Activated T-cell treated with anti-CD3 and anti-CD28 coated beads, Interleukin-2, amount 50 U/mL, for 1 hour (primary cell): ENCODE measurements around the gene C19orf53.

ENCODE experiments used
- DNase-seq: peaks from one replicate; pipeline ENCODE4 v3.0.0-alpha.2; 2020

The C19orf53 gene

DNA sequence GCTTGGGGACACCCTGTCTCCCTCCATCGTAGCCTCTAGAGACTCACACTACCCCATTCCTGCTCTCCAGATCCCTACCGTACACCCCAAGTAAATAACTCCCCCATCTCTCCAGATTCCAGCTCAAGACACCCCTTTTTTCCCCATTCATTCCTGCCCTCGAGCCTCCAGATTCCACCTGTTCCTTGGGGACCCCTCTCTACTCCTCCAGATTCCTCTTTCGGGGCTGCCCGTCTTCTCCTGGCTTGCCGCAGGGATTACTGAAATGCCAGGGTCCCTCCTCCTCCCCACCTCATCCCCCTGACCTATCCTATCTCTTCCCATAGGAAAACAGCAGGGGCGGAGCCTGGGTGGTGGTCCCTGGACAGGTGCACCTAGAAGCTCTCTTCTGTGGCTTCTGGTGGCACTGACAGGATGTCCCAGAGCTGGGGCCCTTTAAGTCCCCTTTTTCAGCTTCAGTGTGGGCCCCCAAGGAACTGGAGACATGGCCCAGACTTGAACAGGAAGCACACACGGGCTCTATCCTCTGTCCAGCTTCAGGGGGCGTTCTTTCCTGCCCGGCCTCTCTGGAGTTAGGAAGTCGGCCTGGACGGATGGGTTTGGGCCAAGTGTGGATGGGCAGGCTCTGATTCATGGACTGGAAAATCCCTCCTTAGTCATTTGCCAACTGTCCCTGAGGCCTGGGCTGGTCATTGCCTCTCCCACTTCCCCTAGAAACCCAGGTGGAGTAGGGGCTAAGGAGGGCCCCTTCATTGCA is 22.2 kb downstream of the C19orf53 start:
- DNase-seq: no peak

GRCh38 chr19:13797058-13797440 is 22.8 kb downstream of the C19orf53 start:
- DNase-seq: no peak

GRCh38 chr19:13797870-13798269 is 23.6 kb downstream of the C19orf53 start:
- DNase-seq: no peak

DNA sequence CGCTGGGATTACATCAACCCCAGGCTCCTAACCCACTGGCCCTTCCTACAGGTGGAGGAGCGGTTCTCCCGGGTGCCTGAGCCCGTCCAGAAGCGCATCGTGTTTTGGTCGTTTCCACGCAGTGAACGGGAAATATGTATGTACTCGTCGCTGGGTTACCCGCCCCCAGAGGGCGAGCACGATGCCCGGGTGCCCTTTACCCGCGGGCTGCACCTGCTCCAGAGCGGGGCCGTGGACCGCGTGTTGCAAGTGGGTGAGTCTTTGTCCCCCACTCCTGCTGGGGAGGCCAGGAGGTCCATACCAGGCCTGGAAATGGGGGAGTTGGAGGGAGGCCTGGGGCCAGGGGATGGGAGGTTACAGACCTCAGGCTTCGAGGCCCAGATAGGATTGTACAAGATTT is 25.4 kb downstream of the C19orf53 start:
- no peak for DNase-seq

- DNase-seq: no peak
Observed at GRCh38 chr19:13803038-13803437, 28.8 kb downstream of the C19orf53 start.

GRCh38 chr19:13804830-13805683 is 30.8 kb downstream of the C19orf53 start:
- no peak for DNase-seq

GRCh38 chr19:13806728-13807127 is 32.5 kb downstream of the C19orf53 start:
- DNase-seq: no peak

DNA sequence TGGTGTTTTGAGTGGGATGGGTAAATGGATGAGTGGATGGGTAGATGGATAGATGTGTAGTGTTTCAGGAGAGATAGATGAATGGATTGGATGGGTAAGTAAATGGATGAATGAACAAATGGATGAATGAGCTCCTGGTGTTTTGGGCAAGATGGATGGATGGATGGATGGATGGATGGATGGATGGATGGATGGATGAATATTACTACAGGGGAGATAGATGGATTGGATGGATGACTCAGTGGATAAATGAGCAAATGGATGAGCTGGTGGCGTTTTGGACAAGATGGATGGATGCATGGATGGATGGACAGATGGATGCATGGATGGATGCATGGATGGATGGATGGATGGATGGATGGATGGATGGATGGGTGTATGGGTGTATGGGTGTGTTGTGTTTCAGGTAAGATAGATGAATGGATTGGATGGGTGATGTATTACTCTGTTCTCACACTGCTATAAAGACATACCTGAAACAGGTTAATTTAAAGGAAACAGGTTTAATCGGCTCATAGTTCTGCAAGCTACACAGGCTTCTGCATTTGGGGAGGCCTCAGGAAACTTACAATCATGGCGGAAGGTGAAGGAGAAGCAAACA is 33.3 kb downstream of the C19orf53 start:
- DNase-seq: no peak

- no peak for DNase-seq
Observed at GRCh38 chr19:13808856-13809255, 34.6 kb downstream of the C19orf53 start.

DNA sequence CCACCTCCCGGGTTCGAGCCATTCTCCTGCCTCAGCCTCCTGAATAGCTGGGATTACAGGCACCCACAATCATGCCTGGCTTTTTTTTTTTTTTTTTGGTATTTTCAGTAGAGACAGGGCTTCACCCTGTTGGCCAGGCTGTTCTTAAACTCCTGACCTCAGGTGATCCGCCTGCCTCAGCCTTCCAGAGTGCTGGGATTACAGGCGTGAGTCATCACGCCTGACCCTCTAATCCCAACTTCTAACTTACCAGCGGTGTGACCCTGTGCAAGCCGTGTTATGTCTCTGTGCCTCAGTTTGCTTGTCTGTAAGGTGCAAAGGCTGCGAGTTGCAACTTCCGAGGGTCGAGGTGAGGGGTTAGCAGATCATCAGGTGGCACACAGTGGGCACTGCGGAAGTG is 38.3 kb downstream of the C19orf53 start:
- DNase-seq: no peak

GRCh38 chr19:13813147-13813546 is 38.9 kb downstream of the C19orf53 start:
- DNase-seq: no peak

DNA sequence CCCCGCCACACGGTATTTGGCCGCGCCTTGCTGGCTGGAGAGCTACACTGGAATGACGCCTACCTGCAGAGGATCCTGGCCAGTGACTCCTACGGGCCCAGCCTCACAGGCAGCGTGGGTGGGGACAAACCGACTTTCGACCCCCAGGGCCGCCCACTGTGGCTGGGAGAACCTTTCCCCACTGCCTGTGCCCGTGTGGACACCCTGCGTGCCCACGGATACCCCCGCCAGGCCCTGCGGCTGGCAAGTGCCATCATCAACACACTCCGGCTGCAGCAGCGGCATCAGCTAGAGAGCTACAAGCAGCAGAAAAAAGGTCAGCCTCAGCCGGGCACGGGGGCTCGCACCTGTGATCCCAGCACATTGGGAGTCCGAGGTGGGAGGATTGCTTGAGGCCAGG is 40.3 kb downstream of the C19orf53 start:
- no peak for DNase-seq

DNA sequence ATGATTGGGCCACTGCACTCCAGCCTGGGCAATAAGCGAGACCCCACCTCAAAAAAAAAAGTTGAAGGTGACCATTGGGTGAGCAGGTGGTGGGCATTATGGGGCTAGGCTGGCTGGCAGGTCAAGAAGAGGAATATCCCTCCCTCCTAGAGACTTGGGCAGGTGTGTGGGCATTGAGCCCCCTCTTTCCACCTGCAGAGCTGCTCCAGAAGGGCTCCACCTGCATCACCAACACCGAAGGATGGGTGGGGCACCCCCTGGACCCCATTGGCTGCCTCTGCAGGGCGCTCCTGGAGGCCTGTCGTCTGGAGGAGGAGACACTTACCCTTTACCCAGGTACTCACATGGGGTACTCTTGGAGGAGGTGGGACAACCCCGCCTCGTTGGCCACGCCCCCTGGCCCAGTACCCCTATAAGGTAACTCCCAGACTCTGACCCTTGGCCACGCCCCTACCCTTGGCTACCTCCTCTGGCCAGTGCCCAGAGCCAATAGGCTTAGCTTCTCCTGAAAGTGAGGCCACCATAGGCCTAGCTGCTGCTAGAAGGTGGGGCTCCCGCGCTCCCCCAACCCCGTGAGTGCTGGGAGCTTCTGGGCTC is 42.9 kb downstream of the C19orf53 start:
- DNase-seq: no peak

DNA sequence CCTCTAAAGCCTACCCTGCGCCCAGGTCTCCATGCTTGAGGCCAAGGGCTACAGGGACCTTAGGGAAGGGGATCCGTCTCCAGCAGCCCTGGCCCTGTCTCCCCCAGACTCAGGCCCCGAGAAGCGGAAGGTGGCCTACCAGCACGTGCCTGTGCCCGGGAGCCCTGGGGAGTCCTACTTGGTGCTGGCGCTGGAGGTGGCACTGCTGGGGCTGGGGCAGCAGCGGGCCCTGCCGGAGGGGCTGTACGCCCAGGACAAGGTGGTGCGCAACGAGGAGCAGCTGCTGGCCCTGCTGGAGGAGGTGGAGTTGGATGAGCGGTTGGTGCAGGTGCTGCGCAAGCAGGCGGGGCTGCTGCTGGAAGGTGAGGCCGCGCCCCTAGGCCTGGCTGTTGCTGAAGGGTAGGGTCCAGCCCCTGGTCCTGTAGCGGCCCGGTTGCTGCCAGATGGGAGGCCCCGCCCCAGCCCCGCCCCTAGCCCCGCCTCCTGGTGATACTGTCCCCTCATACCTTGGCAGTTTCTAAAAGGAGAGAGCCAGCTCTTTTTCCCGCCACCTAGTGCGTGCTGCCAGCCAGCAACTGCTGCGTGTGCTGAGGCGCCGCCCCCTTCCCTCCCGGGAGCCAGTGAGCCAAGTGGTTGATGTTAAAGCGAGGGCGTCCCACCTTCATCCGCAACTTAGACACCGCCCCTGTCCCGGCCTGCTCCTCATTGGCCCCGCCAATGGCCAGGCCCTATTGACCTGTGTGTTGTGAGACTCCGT is 43.5 kb downstream of the C19orf53 start:
- DNase-seq: peak; percentile 58

GRCh38 chr19:13819238-13819637 is 45.0 kb downstream of the C19orf53 start:
- DNase-seq: no peak

- no peak for DNase-seq
Observed at GRCh38 chr19:13821292-13821691, 47.0 kb downstream of the C19orf53 start.

DNA sequence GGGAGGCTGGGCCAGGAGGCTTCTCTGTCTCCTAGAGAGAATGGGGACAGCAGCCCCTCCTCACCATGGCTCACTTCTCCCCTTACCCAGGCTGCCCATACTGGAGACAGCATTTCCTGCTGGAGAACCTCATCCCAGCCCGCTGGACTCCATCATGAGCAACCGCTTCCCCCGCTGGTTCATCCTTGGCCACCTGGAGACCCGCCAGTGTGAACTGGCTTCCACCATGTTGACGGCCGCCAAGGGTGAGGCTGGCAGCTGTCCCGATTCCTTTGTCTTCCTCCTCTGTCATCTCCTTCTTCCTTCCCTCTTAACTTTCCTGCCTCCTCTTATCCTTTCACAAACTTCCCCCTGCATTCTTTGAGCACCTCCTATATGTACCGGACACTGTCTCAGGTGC is 49.0 kb downstream of the C19orf53 start:
- no peak for DNase-seq

DNA sequence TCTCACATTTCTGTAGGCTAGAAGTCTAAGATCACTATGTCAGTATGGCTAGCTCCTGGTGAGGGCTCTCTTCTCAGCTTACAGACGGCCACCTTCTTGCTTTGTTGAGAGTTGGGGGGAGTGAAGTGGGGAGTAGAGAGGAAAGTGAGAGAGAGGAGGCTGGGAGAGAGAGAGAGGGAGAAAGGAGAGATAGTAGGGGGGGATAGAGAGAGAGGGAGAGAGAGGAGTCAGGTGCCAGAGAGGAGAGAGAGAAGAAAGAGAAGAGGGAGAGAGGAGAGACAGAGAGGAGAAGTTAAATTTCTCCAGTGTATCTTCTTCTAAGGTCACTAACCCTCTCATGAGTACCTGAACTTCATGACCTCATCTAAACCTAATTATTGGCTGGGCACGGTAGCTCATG is 49.6 kb downstream of the C19orf53 start:
- DNase-seq: no peak

- DNase-seq: no peak
Observed at GRCh38 chr19:13824703-13825102, 50.4 kb downstream of the C19orf53 start.

DNA sequence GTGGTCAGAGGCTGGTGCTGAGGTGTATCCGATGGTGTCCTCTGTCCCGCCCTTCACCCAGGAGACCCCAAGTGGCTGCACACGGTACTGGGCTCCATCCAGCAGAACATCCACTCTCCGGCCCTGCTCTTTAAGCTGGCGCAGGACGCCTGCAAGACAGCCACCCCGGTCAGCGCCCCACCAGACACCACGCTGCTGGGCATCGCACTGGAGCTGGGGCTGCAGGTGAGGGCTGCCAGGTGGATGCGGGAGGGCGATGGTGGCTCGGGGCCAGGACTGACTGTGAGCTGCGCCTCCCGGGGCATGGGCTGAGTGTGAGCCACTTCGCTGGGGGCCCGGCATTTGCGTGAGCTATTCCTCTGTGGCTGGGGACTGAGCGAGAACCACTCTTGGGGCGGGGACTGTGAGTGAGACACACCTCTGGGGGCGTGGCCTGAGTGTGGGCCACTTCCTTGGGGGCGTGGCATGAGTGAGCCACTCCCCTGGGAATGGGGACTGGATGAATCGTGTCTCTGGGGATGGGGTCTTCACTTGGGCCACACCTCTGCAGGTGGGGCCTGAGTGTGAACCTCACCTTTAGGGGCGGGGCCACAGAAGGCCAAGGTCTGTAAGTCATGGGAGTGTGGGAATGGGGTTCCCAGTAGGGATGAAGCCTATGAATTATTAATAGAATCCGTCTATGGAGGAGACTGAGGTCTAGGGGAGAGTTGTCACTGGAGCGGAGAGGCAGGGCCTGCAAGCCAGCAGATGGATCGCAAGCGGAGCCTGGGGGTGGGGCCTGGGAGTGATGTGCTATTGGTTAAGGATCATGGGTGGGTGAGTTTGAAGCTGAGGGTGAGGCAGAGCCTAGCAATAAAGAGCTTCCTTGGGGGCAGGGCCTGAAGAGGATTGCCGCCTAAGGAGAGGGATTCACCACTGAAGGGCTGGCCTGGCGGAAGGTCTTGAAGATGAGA is 51.5 kb downstream of the C19orf53 start:
- DNase-seq: no peak

GRCh38 chr19:13826652-13827235 is 52.5 kb downstream of the C19orf53 start:
- no peak for DNase-seq
